Gastrocnemius medialis (tissue), 4 donors: Measurements from ENCODE around the gene WIPF3.

ENCODE experiments used
- POLR2A ChIP-seq, 2 donors: fragments of 450-650 bp; IDR thresholded peaks; one replicate each; pipeline ENCODE4 v1.6.1; 2017; ENCODE audit warnings: antibody characterized with exemption in 2 of 2, mild to moderate bottlenecking in 2 of 2, moderate library complexity in 2 of 2
- TF ChIP-seq, protein P1 (sequence below), 5 experiments: fragments of 450-650 bp in 3 of 5; fragments of 200-600 bp in 2 of 5; sonication (generic) in 2 of 5; IDR thresholded peaks in 4 of 5; conservative IDR thresholded peaks in 1 of 5; 1 replicate in 4 of 5; 2 replicates in 1 of 5; pipeline ENCODE4 v1.5.1; 2016 to 2019; ENCODE audit warnings: antibody characterized with exemption in 5 of 5, mild to moderate bottlenecking in 3 of 5, moderate library complexity in 3 of 5

GRCh38 chr7:29858191-29858951, 52.1 kb downstream of the WIPF3 start:
- TF ChIP-seq, protein P1, sequence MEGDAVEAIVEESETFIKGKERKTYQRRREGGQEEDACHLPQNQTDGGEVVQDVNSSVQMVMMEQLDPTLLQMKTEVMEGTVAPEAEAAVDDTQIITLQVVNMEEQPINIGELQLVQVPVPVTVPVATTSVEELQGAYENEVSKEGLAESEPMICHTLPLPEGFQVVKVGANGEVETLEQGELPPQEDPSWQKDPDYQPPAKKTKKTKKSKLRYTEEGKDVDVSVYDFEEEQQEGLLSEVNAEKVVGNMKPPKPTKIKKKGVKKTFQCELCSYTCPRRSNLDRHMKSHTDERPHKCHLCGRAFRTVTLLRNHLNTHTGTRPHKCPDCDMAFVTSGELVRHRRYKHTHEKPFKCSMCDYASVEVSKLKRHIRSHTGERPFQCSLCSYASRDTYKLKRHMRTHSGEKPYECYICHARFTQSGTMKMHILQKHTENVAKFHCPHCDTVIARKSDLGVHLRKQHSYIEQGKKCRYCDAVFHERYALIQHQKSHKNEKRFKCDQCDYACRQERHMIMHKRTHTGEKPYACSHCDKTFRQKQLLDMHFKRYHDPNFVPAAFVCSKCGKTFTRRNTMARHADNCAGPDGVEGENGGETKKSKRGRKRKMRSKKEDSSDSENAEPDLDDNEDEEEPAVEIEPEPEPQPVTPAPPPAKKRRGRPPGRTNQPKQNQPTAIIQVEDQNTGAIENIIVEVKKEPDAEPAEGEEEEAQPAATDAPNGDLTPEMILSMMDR (IDR thresholded peaks at IDR 0.05 in 4 of 5, conservative IDR thresholded peaks at IDR 0.05 in 1 of 5) = no peak
- TF ChIP-seq POLR2A (IDR thresholded peaks at IDR 0.05) = no peak
